NT2/D1 (cell line): ENCODE measurements around the gene MTO1.
"Not testable (repeated sequence)": the region's sequence is repeated elsewhere in the genome, so short reads cannot be mapped to it uniquely, and the experiment has no call there.

Experiments
- SUZ12 ChIP-seq: IDR thresholded peaks from 2 replicates; pipeline ENCODE4 v1.6.1; 2011; ENCODE audit not compliant: insufficient read length, insufficient read depth; ENCODE audit errors: extremely low read depth
- YY1 ChIP-seq: IDR thresholded peaks from 2 replicates; pipeline ENCODE4 v1.6.1; 2011; ENCODE audit not compliant: insufficient read length, insufficient read depth
- ZNF274 ChIP-seq: IDR thresholded peaks from 2 replicates; pipeline ENCODE4 v1.6.1; 2011; ENCODE audit warnings: mild to moderate bottlenecking, low read depth, low read length

DNA sequence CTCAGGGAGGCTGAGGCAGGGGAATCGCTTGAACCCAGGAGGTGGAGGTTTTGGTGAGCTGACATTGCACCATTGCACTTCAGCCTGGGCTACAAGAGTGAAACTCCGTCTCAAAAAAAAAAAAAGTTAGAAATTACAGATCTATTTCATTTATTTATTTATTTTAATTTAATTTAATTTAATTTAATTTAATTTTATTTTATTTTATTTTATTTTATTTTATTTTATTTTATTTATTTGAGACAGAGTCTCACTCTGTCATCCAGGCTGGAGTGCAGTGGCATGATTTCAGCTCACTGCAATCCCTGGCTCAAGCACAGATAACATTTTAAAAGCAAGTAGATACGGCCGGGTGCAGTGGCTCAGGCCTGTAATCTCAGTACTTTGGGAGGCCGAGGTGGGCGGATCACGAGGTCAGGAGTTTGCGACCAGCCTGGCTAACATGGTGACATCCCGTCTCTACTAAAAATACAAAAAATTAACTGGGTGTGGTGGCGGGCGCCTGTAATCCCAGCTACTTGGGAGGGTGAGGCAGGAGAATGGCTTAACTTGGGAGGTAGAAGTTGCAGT lies 93.9 kb downstream of the MTO1 start:
- not testable (repeated sequence) for TF ChIP-seq YY1, SUZ12, ZNF274
